Hepatic stellate cell (primary cell): Measurements from ENCODE around the gene TENM3.
"Not testable (repeated sequence)": the region's sequence is repeated elsewhere in the genome, so short reads cannot be mapped to it uniquely, and the experiment has no call there.

Experiments
- DNase-seq: peaks from one replicate; pipeline ENCODE4 v3.0.0; 2011; ENCODE audit warnings: low spot score

The TENM3 gene

GRCh38 chr4:182338063-182338462, 94.9 kb downstream of the TENM3 start:
- DNase-seq, result no peak

GRCh38 chr4:182338746-182339145, 95.5 kb downstream of the TENM3 start:
- DNase-seq, result no peak

- no peak for DNase-seq
Measured at GRCh38 chr4:182339221-182339641, 96.0 kb downstream of the TENM3 start.

GRCh38 chr4:182343453-182343852, 100.3 kb downstream of the TENM3 start:
- DNase-seq, result no peak

- no peak for DNase-seq
Measured at GRCh38 chr4:182344968-182345367, 101.8 kb downstream of the TENM3 start.

- DNase-seq, result no peak
Measured at GRCh38 chr4:182346250-182346649, 103.0 kb downstream of the TENM3 start.

GRCh38 chr4:182346675-182347375, 103.6 kb downstream of the TENM3 start:
- DNase-seq, result no peak

GRCh38 chr4:182348779-182349326, 105.7 kb downstream of the TENM3 start:
- DNase-seq, result no peak

GRCh38 chr4:182350041-182350440, 106.8 kb downstream of the TENM3 start:
- no peak for DNase-seq

- DNase-seq, result no peak
Measured at GRCh38 chr4:182351485-182351884, 108.3 kb downstream of the TENM3 start.

- DNase-seq, result no peak
Measured at GRCh38 chr4:182354106-182354505, 110.9 kb downstream of the TENM3 start.

GRCh38 chr4:182354867-182355266, 111.7 kb downstream of the TENM3 start:
- DNase-seq, result no peak

- no peak for DNase-seq
Measured at GRCh38 chr4:182367153-182367552, 124.0 kb downstream of the TENM3 start.

- DNase-seq, result no peak
Measured at GRCh38 chr4:182369211-182369610, 126.0 kb downstream of the TENM3 start.

- DNase-seq, result no peak
Measured at GRCh38 chr4:182370491-182370890, 127.3 kb downstream of the TENM3 start.

GRCh38 chr4:182380771-182381181, 137.6 kb downstream of the TENM3 start:
- DNase-seq, result no peak

GRCh38 chr4:182382941-182383340, 139.7 kb downstream of the TENM3 start:
- DNase-seq, result no peak

GRCh38 chr4:182384631-182385091, 141.5 kb downstream of the TENM3 start:
- no peak for DNase-seq

- DNase-seq, result no peak
Measured at GRCh38 chr4:182385897-182386296, 142.7 kb downstream of the TENM3 start.

- DNase-seq, result not testable (repeated sequence)
Measured at GRCh38 chr4:182386576-182386975, 143.4 kb downstream of the TENM3 start.

GRCh38 chr4:182391111-182391684, 148.0 kb downstream of the TENM3 start:
- DNase-seq, result no peak

- DNase-seq, result no peak
Measured at GRCh38 chr4:182394181-182394580, 151.0 kb downstream of the TENM3 start.

GRCh38 chr4:182400081-182400480, 156.9 kb downstream of the TENM3 start:
- no peak for DNase-seq

GRCh38 chr4:182400790-182401189, 157.6 kb downstream of the TENM3 start:
- no peak for DNase-seq
